ENCODE measurements around the gene GJA3.

Gene GJA3

DNA sequence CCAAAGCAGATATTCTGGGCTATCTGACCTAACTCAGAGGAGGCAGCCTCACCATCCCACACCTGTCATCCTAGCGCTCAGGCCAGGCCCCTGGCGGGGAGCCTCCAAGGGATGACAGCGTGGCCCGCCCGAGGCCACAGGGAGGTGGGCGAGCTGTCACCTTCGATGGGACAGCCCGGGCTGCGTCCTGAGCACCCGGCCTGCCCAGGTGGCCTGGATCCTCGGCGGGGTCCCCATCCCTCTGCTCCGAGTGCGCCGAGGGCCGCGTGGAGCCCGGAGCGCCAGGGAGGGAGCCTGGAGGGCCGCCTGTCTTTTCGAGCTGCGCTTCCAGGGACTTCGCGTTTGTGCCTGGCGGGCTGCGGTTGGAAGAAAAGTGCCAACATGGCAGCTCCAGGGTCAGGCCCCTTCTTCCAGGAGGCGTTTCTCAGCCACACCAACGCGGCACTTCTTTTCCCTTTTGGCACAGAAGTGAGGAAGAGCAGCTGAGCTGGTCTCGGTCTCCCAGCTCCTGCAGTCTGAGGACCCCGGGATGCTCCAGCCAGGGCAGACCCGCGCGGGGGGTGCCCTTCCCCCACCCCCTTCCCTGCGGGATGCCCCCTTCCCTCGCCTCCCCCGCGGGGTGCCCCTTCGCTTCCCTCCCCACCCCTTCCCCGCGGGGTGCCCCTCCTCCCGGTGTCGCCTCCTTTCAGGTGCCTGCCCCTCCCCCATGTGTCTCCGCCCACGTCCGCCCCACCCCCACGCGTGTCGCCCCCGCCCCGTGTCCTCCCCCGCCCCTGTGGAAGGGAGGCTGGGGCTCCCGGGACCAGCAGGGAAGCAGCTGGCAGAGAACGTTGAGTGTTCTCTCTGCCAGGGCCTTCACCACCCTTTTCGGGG lies 42.3 kb downstream of the GJA3 start:
- ChIA-PET CTCF (interaction anchor here (0.8 to 2.3 kb wide), 2 partner anchors 9 to 49 kb away, joined by 3 to 8 read pairs; no protein-coding TSS in a partner anchor), POLR2A (interaction anchor here (0.8 to 2.2 kb wide), 5 partner anchors 9 to 42 kb away, joined by 3 to 18 read pairs (median 4); partner anchors contain the start of gene GJA3)
- DNase-seq (ENCODE audit: extremely low spot score): peak; percentile 11
- 0 out of 2 replicates have a peak, but pooled peaks have one; percentile 17 for TF ChIP-seq L3MBTL2 (conservative IDR thresholded peaks at IDR 0.05)
- TF ChIP-seq SUZ12 (IDR thresholded peaks at IDR 0.05): no peak
- TF ChIP-seq TARDBP (IDR thresholded peaks at IDR 0.05): no peak

DNA sequence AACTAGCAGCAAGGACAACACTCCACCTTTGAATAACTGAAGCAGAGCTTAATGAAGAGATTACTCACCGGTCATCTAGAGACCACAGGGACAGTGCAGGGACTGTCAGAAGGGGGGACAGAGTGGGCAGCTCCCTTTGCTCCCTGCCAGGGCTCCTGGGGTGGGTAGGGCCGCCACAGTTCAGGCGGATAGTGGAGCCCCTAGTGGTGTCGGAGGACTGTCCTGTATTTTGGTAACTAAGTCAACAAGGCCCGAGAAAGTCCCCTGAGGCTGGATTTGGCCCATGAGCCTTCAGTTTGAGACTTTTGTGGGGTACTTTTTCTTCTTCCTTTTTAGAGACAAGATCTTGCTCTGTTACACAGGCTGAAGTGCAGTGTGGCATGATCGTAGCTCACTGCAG lies 44.6 kb downstream of the GJA3 start:
- ChIA-PET POLR2A (no interaction called here), CTCF (no interaction called here)
- no peak for TF ChIP-seq LEF1 (IDR thresholded peaks at IDR 0.05; ENCODE audit: borderline replicate concordance)
- TF ChIP-seq CTBP1 (IDR thresholded peaks at IDR 0.05; ENCODE audit: borderline replicate concordance): no peak
- TF ChIP-seq FOXM1 (IDR thresholded peaks at IDR 0.05; ENCODE audit: borderline replicate concordance): no peak
- no peak for TF ChIP-seq SUZ12 (IDR thresholded peaks at IDR 0.05)
- TF ChIP-seq FOXK2 (IDR thresholded peaks at IDR 0.05): no peak
- TF ChIP-seq TARDBP (IDR thresholded peaks at IDR 0.05): no peak
- TF ChIP-seq NFRKB (IDR thresholded peaks at IDR 0.05): no peak
- TF ChIP-seq ARNT (IDR thresholded peaks at IDR 0.05): no peak
- TF ChIP-seq ELF4 (IDR thresholded peaks at IDR 0.05): no peak
- TF ChIP-seq FOXA1 (IDR thresholded peaks at IDR 0.05): no peak
- no peak for TF ChIP-seq BHLHE40 (IDR thresholded peaks at IDR 0.05; ENCODE audit: borderline replicate concordance)
- TF ChIP-seq L3MBTL2 (conservative IDR thresholded peaks at IDR 0.05): no peak
- TF ChIP-seq SP1 (IDR thresholded peaks at IDR 0.05): no peak
- TF ChIP-seq, protein P1, sequence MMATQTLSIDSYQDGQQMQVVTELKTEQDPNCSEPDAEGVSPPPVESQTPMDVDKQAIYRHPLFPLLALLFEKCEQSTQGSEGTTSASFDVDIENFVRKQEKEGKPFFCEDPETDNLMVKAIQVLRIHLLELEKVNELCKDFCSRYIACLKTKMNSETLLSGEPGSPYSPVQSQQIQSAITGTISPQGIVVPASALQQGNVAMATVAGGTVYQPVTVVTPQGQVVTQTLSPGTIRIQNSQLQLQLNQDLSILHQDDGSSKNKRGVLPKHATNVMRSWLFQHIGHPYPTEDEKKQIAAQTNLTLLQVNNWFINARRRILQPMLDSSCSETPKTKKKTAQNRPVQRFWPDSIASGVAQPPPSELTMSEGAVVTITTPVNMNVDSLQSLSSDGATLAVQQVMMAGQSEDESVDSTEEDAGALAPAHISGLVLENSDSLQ (IDR thresholded peaks at IDR 0.05): no peak
- no peak for DNase-seq (ENCODE audit: extremely low spot score)

DNA sequence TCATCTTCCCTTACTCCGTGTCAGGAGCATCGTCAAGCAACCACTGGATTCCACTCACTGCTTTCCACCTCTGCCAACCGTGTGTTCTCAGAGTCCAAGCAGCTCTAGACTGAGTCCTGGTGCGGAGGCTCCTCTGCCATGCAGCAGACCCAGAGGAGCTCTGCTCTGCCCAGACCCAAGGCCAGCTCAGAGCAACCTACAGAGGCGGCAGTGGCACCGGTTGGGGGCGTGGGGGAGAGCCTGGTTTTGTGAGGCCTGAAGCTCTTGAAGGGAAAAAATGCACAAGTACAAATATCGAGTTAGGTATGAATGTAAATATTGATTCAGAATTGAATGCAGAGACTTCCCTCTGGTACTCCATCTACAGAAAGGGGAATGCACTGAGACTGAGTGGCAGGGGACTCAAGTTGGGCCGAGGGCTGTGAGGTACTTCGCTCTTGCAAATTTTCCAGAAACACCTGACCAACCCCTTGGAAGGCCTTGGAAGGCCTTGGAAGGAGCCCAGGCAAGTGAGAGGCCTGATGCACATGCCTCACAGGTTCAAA lies 46.7 kb downstream of the GJA3 start:
- ChIA-PET CTCF (no interaction called here), POLR2A (no interaction called here)
- TF ChIP-seq SUZ12 (IDR thresholded peaks at IDR 0.05): no peak
- TF ChIP-seq, protein P1 (IDR thresholded peaks at IDR 0.05): no peak
- TF ChIP-seq ARNT (IDR thresholded peaks at IDR 0.05): no peak
- TF ChIP-seq BHLHE40 (IDR thresholded peaks at IDR 0.05; ENCODE audit: borderline replicate concordance): no peak
- TF ChIP-seq FOXA1 (IDR thresholded peaks at IDR 0.05): no peak
- no peak for TF ChIP-seq FOXK2 (IDR thresholded peaks at IDR 0.05)
- no peak for TF ChIP-seq FOXM1 (IDR thresholded peaks at IDR 0.05; ENCODE audit: borderline replicate concordance)
- TF ChIP-seq ELF4 (IDR thresholded peaks at IDR 0.05): no peak
- TF ChIP-seq HDGF (IDR thresholded peaks at IDR 0.05; ENCODE audit: borderline replicate concordance): no peak
- TF ChIP-seq ZNF384 (IDR thresholded peaks at IDR 0.05): no peak
- TF ChIP-seq L3MBTL2 (conservative IDR thresholded peaks at IDR 0.05): no peak
- DNase-seq (ENCODE audit: extremely low spot score): no peak

DNA sequence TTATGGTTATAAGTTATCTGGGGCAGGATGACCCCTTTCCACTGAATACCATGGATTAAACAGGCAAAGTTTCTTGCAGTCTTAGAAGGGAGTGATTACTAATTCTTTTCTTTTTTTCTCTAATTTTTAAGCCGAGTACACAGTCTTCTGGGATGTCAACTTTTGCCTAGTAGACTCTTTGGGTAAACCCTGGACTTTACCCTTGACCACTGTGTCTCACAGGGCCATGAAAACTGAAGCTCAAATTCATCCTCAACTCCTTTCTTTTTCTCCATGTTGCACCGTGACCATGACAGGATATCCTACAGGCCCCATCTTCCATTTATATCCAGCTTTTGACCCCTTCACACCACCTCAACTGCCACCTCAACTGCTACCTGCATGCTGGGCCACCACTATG lies 51.8 kb downstream of the GJA3 start:
- CTCF ChIA-PET: no interaction called here
- POLR2A ChIA-PET: no interaction called here
- TF ChIP-seq ELF4 (IDR thresholded peaks at IDR 0.05) (no peak), LEF1 (IDR thresholded peaks at IDR 0.05; ENCODE audit: borderline replicate concordance) (no peak), BHLHE40 (IDR thresholded peaks at IDR 0.05; ENCODE audit: borderline replicate concordance) (no peak), L3MBTL2 (conservative IDR thresholded peaks at IDR 0.05) (no peak)
- DNase-seq (ENCODE audit: extremely low spot score): no peak

DNA sequence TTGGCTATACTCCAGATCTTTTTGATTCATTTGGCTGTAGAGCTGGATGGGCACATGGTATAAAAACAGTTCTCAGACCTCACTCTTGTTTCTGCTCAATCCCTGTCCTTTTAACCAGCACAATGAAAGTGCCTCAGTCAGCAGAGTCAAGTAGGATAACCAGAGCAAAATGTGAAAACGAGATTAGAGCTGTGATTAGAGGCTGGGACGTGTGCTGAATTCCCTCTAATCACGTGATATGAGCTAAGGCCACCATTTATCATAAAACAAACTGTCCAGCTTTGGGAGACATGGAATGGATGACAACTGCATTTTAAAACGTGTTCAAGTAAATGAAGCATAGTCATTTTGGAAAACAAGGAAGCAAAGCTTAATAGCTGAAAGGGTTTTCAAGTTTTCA lies 54.1 kb downstream of the GJA3 start:
- TF ChIP-seq BHLHE40 (IDR thresholded peaks at IDR 0.05; ENCODE audit: borderline replicate concordance) (no peak), ELF4 (IDR thresholded peaks at IDR 0.05) (no peak), L3MBTL2 (conservative IDR thresholded peaks at IDR 0.05) (no peak), ZNF384 (IDR thresholded peaks at IDR 0.05) (no peak)
- TF ChIP-seq, protein P1 (IDR thresholded peaks at IDR 0.05): no peak
- POLR2A ChIA-PET: no interaction called here
- CTCF ChIA-PET: interaction anchor here (0.7 kb wide), 1 partner anchor 14 kb away, joined by 3 read pairs; no protein-coding TSS in a partner anchor
- DNase-seq (ENCODE audit: extremely low spot score): no peak

DNA sequence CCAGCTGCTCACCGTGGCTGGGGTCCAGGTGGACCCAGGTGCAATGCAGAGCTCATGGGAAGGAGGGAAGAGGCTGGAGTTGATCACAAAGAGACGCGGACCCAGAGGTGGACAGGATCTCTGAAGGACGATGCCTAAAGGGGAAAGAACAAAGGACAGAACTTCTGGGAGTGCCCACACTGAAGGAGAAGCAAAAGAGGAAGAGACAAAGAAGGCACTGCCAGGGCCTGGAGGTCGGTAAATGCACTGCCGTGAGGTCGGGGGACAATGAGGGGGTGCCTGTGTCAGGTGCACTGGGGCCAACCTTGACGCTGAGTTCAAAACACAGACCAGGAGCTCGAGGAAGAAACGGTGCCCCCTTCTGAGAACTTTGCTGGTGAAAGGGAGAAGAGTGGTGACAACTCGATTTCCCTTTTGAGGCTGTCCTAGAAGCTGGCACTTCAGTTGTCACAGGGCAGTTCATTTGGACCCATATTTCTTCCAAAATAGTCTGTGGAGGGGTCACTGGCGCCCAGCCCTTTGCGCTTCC lies 55.6 kb downstream of the GJA3 start:
- no peak for DNase-seq (ENCODE audit: extremely low spot score)
- CTCF ChIA-PET: no interaction called here
- POLR2A ChIA-PET: no interaction called here
- TF ChIP-seq BHLHE40 (IDR thresholded peaks at IDR 0.05; ENCODE audit: borderline replicate concordance) (no peak), NFRKB (IDR thresholded peaks at IDR 0.05) (no peak)

Measured in HEK293T (cell line).